HepG2 (cell line): ENCODE data around the gene SPHK1. TPM values are rescaled to one million over a fixed set of nuclear protein-coding genes. Genes with fewer than 3 reads are reported as not detected.

Experiments used
- AHR ChIP-seq: IDR thresholded peaks from 2 replicates; pipeline ENCODE4 v1.6.1; 2018; ENCODE audit warnings: missing genetic modification reagents, missing compliant biosample characterization
- EEA1 ChIP-seq: sonication (generic); formaldehyde crosslinking; IDR thresholded peaks from 2 replicates; pipeline ENCODE4 v1.5.1; 2020; ENCODE audit warnings: mild to moderate bottlenecking, missing genetic modification reagents, borderline replicate concordance
- FOXK2 ChIP-seq: fragments of 450-650 bp; IDR thresholded peaks from 2 replicates; pipeline ENCODE4 v1.6.1; 2016
- GTF3A ChIP-seq: sonication (generic); formaldehyde crosslinking; conservative IDR thresholded peaks from 2 replicates; pipeline ENCODE4 v1.4.0; 2020; ENCODE audit warnings: mild to moderate bottlenecking, missing genetic modification reagents
- KAT7 ChIP-seq: IDR thresholded peaks from 2 replicates; pipeline ENCODE4 v1.6.1; 2018; ENCODE audit warnings: borderline replicate concordance, missing compliant biosample characterization
- MAZ ChIP-seq, 2 experiments: sonication (generic) in 1 of 2; formaldehyde crosslinking in 1 of 2; IDR thresholded peaks; 2 replicates each; pipeline versions ENCODE4 v1.5.0 to v1.6.1; 2012 to 2020; ENCODE audit warnings: low read depth in 2 of 2, mild to moderate bottlenecking in 2 of 2, borderline replicate concordance in 1 of 2, improper control_type of control experiment in 1 of 2, low read length in 1 of 2, missing genetic modification reagents in 1 of 2, moderate library complexity in 1 of 2
- MZF1 ChIP-seq: sonication (generic); formaldehyde crosslinking; IDR thresholded peaks from 2 replicates; pipeline ENCODE4 v1.8.1; 2023; ENCODE audit warnings: mild to moderate bottlenecking, missing genetic modification reagents, borderline replicate concordance
- NFKB2 ChIP-seq: sonication (generic); formaldehyde crosslinking; IDR thresholded peaks from 2 replicates; pipeline ENCODE4 v1.4.0; 2020; ENCODE audit warnings: missing genetic modification reagents, borderline replicate concordance
- NFRKB ChIP-seq: fragments of 450-650 bp; IDR thresholded peaks from 2 replicates; pipeline ENCODE4 v1.6.1; 2017
- NR2F6 ChIP-seq, 2 experiments: IDR thresholded peaks; 2 replicates each; pipeline ENCODE4 v1.6.1; 2016; ENCODE audit warnings: antibody characterized with exemption in 1 of 2, mild to moderate bottlenecking in 1 of 2
- PBX3 ChIP-seq: sonication (generic); formaldehyde crosslinking; IDR thresholded peaks from 2 replicates; pipeline ENCODE4 v1.8.1; 2023; ENCODE audit warnings: missing genetic modification reagents, inconsistent platforms, borderline replicate concordance
- SALL2 ChIP-seq: sonication (generic); formaldehyde crosslinking; IDR thresholded peaks from 2 replicates; pipeline ENCODE4 v1.8.1; 2023; ENCODE audit warnings: mild to moderate bottlenecking, missing genetic modification reagents, inconsistent platforms
- SCMH1 ChIP-seq: sonication (generic); formaldehyde crosslinking; IDR thresholded peaks from 2 replicates; pipeline ENCODE4 v1.9.0; 2021; ENCODE audit warnings: missing genetic modification reagents, mild to moderate bottlenecking, borderline replicate concordance
- TEAD3 ChIP-seq: optimal IDR thresholded peaks from 2 replicates; pipeline ENCODE3; 2016; ENCODE audit warnings: borderline replicate concordance
- ZBTB37 ChIP-seq: sonication (generic); formaldehyde crosslinking; IDR thresholded peaks from 2 replicates; pipeline ENCODE4 v1.4.0; 2020; ENCODE audit warnings: mild to moderate bottlenecking, missing genetic modification reagents
- ZFP62 ChIP-seq: sonication (generic); formaldehyde crosslinking; IDR thresholded peaks from 2 replicates; pipeline ENCODE4 v1.4.0; 2020; ENCODE audit warnings: missing genetic modification reagents
- ZNF253 ChIP-seq: sonication (generic); formaldehyde crosslinking; IDR thresholded peaks from 2 replicates; pipeline ENCODE4 v1.8.0; 2022; ENCODE audit warnings: mild to moderate bottlenecking, missing genetic modification reagents, borderline replicate concordance
- ZNF333 ChIP-seq: sonication (generic); formaldehyde crosslinking; IDR thresholded peaks from 2 replicates; pipeline ENCODE4 v1.4.0; 2020; ENCODE audit warnings: mild to moderate bottlenecking, missing genetic modification reagents, borderline replicate concordance
- ZNF367 ChIP-seq: sonication (generic); formaldehyde crosslinking; IDR thresholded peaks from 2 replicates; pipeline ENCODE4 v1.4.0; 2020; ENCODE audit warnings: missing genetic modification reagents, borderline replicate concordance
- ZNF557 ChIP-seq: sonication (generic); formaldehyde crosslinking; IDR thresholded peaks from 2 replicates; pipeline ENCODE4 v1.4.0; 2020; ENCODE audit warnings: missing genetic modification reagents
- ZNF644 ChIP-seq: IDR thresholded peaks from 2 replicates; pipeline ENCODE4 v1.6.1; 2016; ENCODE audit warnings: low read depth
- ZNF773 ChIP-seq: sonication (generic); formaldehyde crosslinking; IDR thresholded peaks from 2 replicates; pipeline ENCODE4 v1.4.0; 2020; ENCODE audit warnings: missing genetic modification reagents, borderline replicate concordance
- ZSCAN21 ChIP-seq: sonication (generic); formaldehyde crosslinking; IDR thresholded peaks from 2 replicates; pipeline ENCODE4 v1.8.0; 2022; ENCODE audit warnings: mild to moderate bottlenecking, missing genetic modification reagents, moderate library complexity, borderline replicate concordance
- ZSCAN30 ChIP-seq: sonication (generic); formaldehyde crosslinking; IDR thresholded peaks from 2 replicates; pipeline ENCODE4 v1.5.0; 2020; ENCODE audit warnings: mild to moderate bottlenecking, missing genetic modification reagents
- polyA plus RNA-seq, 8 experiments: library from polyadenylated mRNA; depleted of rRNA in 3 of 8; stranded (reverse) in 7 of 8; unstranded in 1 of 8; fragments of >200 nt; fragmentation: Illumina TruSeq in 4 of 8; extraction: Trizol in 4 of 8; gene quantifications; 2 replicates each; pipeline versions ENCODE4 v1.2.1 to v1.2.3, GENCODE V29; 2011 to 2016; ENCODE audit warnings: low read depth in 4 of 8, missing spikeins in 1 of 8, mixed read lengths in 1 of 8; ENCODE audit not compliant: insufficient read depth in 1 of 8
- total RNA-seq, 5 experiments: library from RNA; depleted of rRNA; stranded (reverse); fragments of >200 nt; fragmentation: Illumina TruSeq; extraction: Trizol; gene quantifications; 2 replicates each; pipeline ENCODE4 v1.2.3, GENCODE V29; 2016; ENCODE audit warnings: low read depth in 1 of 5
- TF ChIP-seq, protein P1 (sequence below): sonication (generic); formaldehyde crosslinking; conservative IDR thresholded peaks from 2 replicates; pipeline ENCODE4 v1.4.0; 2020; ENCODE audit warnings: mild to moderate bottlenecking, missing genetic modification reagents, moderate library complexity
- TF ChIP-seq, protein P2 (sequence below): IDR thresholded peaks from 2 replicates; pipeline ENCODE4 v1.6.1; 2016

Gene SPHK1
- total and polyA plus RNA-seq, 2 of the 13 experiments (the other 11 are each of a cell fraction or from before 2014, with no cell fraction given), result 129 to 160 TPM

- no peak for TF ChIP-seq PBX3 (CRISPR knock-in tag)
- no peak for TF ChIP-seq ZSCAN21 (CRISPR knock-in tag)
- TF ChIP-seq ZNF773, result no peak
- TF ChIP-seq TEAD3, result peak; percentile 28
- no peak for TF ChIP-seq ZNF557 (CRISPR knock-in tag)
- no peak for TF ChIP-seq SALL2 (CRISPR knock-in tag)
- TF ChIP-seq ZNF367 (CRISPR knock-in tag), result no peak
- no peak for TF ChIP-seq NFKB2 (CRISPR knock-in tag)
- TF ChIP-seq AHR (CRISPR knock-in tag), result no peak
- peak; percentile 99 for TF ChIP-seq ZNF253 (CRISPR knock-in tag)
- TF ChIP-seq SCMH1 (CRISPR knock-in tag), result no peak
- no peak for TF ChIP-seq ZNF644 (CRISPR knock-in tag)
- no peak for TF ChIP-seq GTF3A
- TF ChIP-seq MAZ (IDR thresholded peaks at IDR 0.05; ENCODE audit: borderline replicate concordance, low read depth, low read length), result no peak
- TF ChIP-seq MAZ (CRISPR knock-in tag; IDR thresholded peaks at IDR 0.05; ENCODE audit: low read depth), result 0 out of 2 replicates have a peak, but pooled peaks have one; percentile 33
- TF ChIP-seq EEA1 (CRISPR knock-in tag), result no peak
- TF ChIP-seq ZBTB37 (CRISPR knock-in tag), result no peak
- TF ChIP-seq KAT7 (CRISPR knock-in tag), result no peak
- TF ChIP-seq ZFP62, result no peak
- TF ChIP-seq FOXK2, result no peak
- TF ChIP-seq ZSCAN30 (CRISPR knock-in tag), result no peak
- TF ChIP-seq MZF1 (CRISPR knock-in tag), result no peak
- TF ChIP-seq, protein P1, sequence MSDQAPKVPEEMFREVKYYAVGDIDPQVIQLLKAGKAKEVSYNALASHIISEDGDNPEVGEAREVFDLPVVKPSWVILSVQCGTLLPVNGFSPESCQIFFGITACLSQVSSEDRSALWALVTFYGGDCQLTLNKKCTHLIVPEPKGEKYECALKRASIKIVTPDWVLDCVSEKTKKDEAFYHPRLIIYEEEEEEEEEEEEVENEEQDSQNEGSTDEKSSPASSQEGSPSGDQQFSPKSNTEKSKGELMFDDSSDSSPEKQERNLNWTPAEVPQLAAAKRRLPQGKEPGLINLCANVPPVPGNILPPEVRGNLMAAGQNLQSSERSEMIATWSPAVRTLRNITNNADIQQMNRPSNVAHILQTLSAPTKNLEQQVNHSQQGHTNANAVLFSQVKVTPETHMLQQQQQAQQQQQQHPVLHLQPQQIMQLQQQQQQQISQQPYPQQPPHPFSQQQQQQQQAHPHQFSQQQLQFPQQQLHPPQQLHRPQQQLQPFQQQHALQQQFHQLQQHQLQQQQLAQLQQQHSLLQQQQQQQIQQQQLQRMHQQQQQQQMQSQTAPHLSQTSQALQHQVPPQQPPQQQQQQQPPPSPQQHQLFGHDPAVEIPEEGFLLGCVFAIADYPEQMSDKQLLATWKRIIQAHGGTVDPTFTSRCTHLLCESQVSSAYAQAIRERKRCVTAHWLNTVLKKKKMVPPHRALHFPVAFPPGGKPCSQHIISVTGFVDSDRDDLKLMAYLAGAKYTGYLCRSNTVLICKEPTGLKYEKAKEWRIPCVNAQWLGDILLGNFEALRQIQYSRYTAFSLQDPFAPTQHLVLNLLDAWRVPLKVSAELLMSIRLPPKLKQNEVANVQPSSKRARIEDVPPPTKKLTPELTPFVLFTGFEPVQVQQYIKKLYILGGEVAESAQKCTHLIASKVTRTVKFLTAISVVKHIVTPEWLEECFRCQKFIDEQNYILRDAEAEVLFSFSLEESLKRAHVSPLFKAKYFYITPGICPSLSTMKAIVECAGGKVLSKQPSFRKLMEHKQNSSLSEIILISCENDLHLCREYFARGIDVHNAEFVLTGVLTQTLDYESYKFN (CRISPR knock-in tag), result 0 out of 2 replicates have a peak, but pooled peaks have one; percentile 22
- no peak for TF ChIP-seq ZNF333 (CRISPR knock-in tag)
- TF ChIP-seq, protein P2, sequence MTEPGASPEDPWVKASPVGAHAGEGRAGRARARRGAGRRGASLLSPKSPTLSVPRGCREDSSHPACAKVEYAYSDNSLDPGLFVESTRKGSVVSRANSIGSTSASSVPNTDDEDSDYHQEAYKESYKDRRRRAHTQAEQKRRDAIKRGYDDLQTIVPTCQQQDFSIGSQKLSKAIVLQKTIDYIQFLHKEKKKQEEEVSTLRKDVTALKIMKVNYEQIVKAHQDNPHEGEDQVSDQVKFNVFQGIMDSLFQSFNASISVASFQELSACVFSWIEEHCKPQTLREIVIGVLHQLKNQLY (CRISPR knock-in tag), result 0 out of 2 replicates have a peak, but pooled peaks have one; percentile 25
- TF ChIP-seq NR2F6 (IDR thresholded peaks at IDR 0.05), result peak; percentile 60; the same call in 1 of the 2 replicates
- peak; percentile 53; the same call in 1 of the 2 replicates for TF ChIP-seq NR2F6 (CRISPR knock-in tag; IDR thresholded peaks at IDR 0.05)
- no peak for TF ChIP-seq NFRKB
Measured at GRCh38 chr17:76367642-76368041, 16.8 kb upstream of the SPHK1 start (continued).
